GM21576 (cell line): ENCODE results near the gene KCNK10.
"Not testable (repeated sequence)": the region's sequence is repeated elsewhere in the genome, so short reads cannot be mapped to it uniquely, and the experiment has no call there.

Source experiments
- ATAC-seq: cut with Tn5 transposase; IDR thresholded peaks from one replicate; pipeline ENCODE4 v1.9.1; 2021; ENCODE audit warnings: mild to moderate bottlenecking, moderate library complexity; ENCODE audit not compliant: unreplicated experiment

The KCNK10 gene

GRCh38 chr14:88271205-88271604, 51.9 kb downstream of the KCNK10 start:
- ATAC-seq, result no peak

- ATAC-seq, result no peak
Measured at GRCh38 chr14:88270776-88271175, 52.3 kb downstream of the KCNK10 start.

- no peak for ATAC-seq
Measured at GRCh38 chr14:88269806-88270420, 53.2 kb downstream of the KCNK10 start.

- no peak for ATAC-seq
Measured at GRCh38 chr14:88266474-88266873, 56.6 kb downstream of the KCNK10 start.

GRCh38 chr14:88264116-88264515, 59.0 kb downstream of the KCNK10 start:
- no peak for ATAC-seq

GRCh38 chr14:88261302-88261701, 61.8 kb downstream of the KCNK10 start:
- ATAC-seq, result not testable (repeated sequence)

GRCh38 chr14:88258021-88258420, 65.0 kb downstream of the KCNK10 start:
- ATAC-seq, result no peak

GRCh38 chr14:88256997-88257950, 65.8 kb downstream of the KCNK10 start:
- no peak for ATAC-seq

- ATAC-seq, result no peak
Measured at GRCh38 chr14:88255798-88256197, 67.3 kb downstream of the KCNK10 start.

- ATAC-seq, result no peak
Measured at GRCh38 chr14:88255196-88255595, 67.9 kb downstream of the KCNK10 start.

- ATAC-seq, result no peak
Measured at GRCh38 chr14:88252498-88252897, 70.6 kb downstream of the KCNK10 start.

- no peak for ATAC-seq
Measured at GRCh38 chr14:88251650-88252049, 71.4 kb downstream of the KCNK10 start.

- ATAC-seq, result no peak
Measured at GRCh38 chr14:88249266-88249665, 73.8 kb downstream of the KCNK10 start.

- no peak for ATAC-seq
Measured at GRCh38 chr14:88248606-88249005, 74.5 kb downstream of the KCNK10 start.

- no peak for ATAC-seq
Measured at GRCh38 chr14:88247228-88247627, 75.8 kb downstream of the KCNK10 start.

GRCh38 chr14:88245321-88245720, 77.7 kb downstream of the KCNK10 start:
- no peak for ATAC-seq

- no peak for ATAC-seq
Measured at GRCh38 chr14:88243946-88244345, 79.1 kb downstream of the KCNK10 start.

GRCh38 chr14:88242446-88242845, 80.6 kb downstream of the KCNK10 start:
- no peak for ATAC-seq

- no peak for ATAC-seq
Measured at GRCh38 chr14:88241810-88242209, 81.3 kb downstream of the KCNK10 start.

- ATAC-seq, result no peak
Measured at GRCh38 chr14:88234442-88234841, 88.6 kb downstream of the KCNK10 start.

- no peak for ATAC-seq
Measured at GRCh38 chr14:88233915-88234314, 89.2 kb downstream of the KCNK10 start.

- no peak for ATAC-seq
Measured at GRCh38 chr14:88232771-88233170, 90.3 kb downstream of the KCNK10 start.
